ENCODE measurements around the gene PBRM1. TPM values are rescaled to one million over a fixed set of nuclear protein-coding genes. Genes with fewer than 3 reads are reported as not detected.

PBRM1 gene
- total RNA-seq, 1 donor = 100 TPM

DNA sequence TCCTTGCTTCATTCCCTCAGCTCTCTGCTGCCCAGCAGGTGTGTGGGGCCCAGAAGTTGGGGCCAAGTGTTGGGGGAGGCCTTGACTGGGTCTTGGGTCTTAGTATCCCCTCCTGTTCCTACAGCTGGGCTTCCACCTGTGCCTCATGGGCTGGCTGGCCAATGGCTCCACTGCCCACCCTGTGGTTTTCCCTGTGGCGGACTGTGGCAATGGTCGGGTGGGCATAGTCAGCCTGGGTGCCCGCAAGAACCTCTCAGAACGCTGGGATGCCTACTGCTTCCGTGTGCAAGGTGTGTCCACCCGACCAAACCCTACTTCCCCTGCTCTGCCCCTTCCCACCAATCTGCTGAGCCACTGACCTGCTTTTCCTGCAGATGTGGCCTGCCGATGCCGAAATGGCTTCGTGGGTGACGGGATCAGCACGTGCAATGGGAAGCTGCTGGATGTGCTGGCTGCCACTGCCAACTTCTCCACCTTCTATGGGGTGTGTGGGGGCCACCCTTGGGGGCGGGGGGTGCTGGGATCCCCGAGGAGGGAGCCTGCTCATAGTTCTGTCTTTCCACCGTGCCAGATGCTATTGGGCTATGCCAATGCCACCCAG, 163.0 kb downstream of the PBRM1 start:
- no peak overlapping the region for H2AFZ ChIP-seq (ENCODE audit: low read length)
- peak overlapping the region; percentile 24 for H3K27ac ChIP-seq (ENCODE audit: low read depth, low read length)
- no peak overlapping the region for H3K4me3 ChIP-seq (ENCODE audit: insufficient read depth, low read length)
- H3K27me3 ChIP-seq (ENCODE audit: insufficient read depth, low read length) = no peaks in the 10 kb centered on the region
- peaks cover 3% of the 10 kb centered on the region for H3K4me1 ChIP-seq (ENCODE audit: insufficient read depth, low read length)
- peaks cover 30% of the 10 kb centered on the region for H3K36me3 ChIP-seq (ENCODE audit: insufficient read depth, low read length)
- no peak overlapping the region for H3K4me2 ChIP-seq (ENCODE audit: insufficient read depth, low read length)
- no peaks in the 10 kb centered on the region for H3K9me3 ChIP-seq (ENCODE audit: low read depth, low read length)
- DNase-seq (ENCODE audit: insufficient read length, low spot score, missing footprints) = peak; percentile 83
- H4K20me1 ChIP-seq (ENCODE audit: insufficient read depth, low read length) = peaks cover 3% of the 10 kb centered on the region
- TF ChIP-seq, protein P1, sequence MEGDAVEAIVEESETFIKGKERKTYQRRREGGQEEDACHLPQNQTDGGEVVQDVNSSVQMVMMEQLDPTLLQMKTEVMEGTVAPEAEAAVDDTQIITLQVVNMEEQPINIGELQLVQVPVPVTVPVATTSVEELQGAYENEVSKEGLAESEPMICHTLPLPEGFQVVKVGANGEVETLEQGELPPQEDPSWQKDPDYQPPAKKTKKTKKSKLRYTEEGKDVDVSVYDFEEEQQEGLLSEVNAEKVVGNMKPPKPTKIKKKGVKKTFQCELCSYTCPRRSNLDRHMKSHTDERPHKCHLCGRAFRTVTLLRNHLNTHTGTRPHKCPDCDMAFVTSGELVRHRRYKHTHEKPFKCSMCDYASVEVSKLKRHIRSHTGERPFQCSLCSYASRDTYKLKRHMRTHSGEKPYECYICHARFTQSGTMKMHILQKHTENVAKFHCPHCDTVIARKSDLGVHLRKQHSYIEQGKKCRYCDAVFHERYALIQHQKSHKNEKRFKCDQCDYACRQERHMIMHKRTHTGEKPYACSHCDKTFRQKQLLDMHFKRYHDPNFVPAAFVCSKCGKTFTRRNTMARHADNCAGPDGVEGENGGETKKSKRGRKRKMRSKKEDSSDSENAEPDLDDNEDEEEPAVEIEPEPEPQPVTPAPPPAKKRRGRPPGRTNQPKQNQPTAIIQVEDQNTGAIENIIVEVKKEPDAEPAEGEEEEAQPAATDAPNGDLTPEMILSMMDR (IDR thresholded peaks at IDR 0.05; ENCODE audit: extremely low read depth, low read depth, low read length) = no peak
- H3K79me2 ChIP-seq (ENCODE audit: insufficient read depth, low read length) = no peaks in the 10 kb centered on the region

DNA sequence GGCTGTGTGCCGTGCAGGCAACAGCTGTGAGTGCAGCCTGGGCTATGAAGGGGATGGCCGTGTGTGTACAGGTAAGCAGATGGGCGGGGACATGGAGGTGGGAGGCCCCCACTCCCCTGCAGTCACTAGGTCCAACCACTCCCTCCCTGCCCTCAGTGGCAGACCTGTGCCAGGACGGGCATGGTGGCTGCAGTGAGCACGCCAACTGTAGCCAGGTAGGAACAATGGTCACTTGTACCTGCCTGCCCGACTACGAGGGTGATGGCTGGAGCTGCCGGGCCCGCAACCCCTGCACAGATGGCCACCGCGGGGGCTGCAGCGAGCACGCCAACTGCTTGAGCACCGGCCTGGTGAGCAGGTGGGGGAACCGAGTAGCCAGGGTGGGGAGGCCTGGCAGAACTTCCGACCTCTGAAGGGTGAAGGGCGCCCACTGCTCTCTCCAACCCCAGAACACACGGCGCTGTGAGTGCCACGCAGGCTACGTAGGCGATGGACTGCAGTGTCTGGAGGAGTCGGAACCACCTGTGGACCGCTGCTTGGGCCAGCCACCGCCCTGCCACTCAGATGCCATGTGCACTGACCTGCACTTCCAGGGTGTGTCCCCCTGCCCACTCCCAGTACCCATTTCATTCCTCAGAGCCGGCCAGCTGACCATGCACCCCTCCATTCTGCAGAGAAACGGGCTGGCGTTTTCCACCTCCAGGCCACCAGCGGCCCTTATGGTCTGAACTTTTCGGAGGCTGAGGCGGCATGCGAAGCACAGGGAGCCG, 163.6 kb downstream of the PBRM1 start:
- Histone ChIP-seq H3K36me3 (ENCODE audit: insufficient read depth, low read length) (peaks cover 24% of the 10 kb centered on the region), H3K27me3 (ENCODE audit: insufficient read depth, low read length) (no peaks in the 10 kb centered on the region), H3K9me3 (ENCODE audit: low read depth, low read length) (no peaks in the 10 kb centered on the region), H3K4me2 (ENCODE audit: insufficient read depth, low read length) (no peak overlapping the region), H3K79me2 (ENCODE audit: insufficient read depth, low read length) (no peaks in the 10 kb centered on the region), H4K20me1 (ENCODE audit: insufficient read depth, low read length) (peaks cover 3% of the 10 kb centered on the region), H2AFZ (ENCODE audit: low read length) (no peak overlapping the region), H3K4me1 (ENCODE audit: insufficient read depth, low read length) (peaks cover 3% of the 10 kb centered on the region), H3K27ac (ENCODE audit: low read depth, low read length) (no peak overlapping the region), H3K4me3 (ENCODE audit: insufficient read depth, low read length) (no peak overlapping the region)
- DNase-seq (ENCODE audit: insufficient read length, low spot score, missing footprints) = peak; percentile 79
- TF ChIP-seq, protein P1 (IDR thresholded peaks at IDR 0.05; ENCODE audit: extremely low read depth, low read depth, low read length) = no peak

DNA sequence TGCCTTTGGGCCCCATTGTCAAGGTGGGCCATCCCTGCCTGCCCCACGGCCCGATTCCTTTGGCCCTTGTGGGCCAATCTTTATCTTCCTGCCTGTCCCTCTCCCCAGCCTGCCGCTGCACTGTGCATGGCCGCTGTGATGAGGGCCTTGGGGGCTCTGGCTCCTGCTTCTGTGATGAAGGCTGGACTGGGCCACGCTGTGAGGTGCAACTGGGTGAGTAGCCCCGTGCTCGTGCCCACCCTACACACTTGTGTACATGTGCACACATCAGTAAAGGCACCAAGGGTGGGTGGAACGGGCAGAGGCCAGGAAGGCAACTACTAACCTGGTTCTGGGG, 164.3 kb downstream of the PBRM1 start:
- DNase-seq (ENCODE audit: insufficient read length, low spot score, missing footprints) = no peak
- no peaks in the 10 kb centered on the region for H3K79me2 ChIP-seq (ENCODE audit: insufficient read depth, low read length)
- no peaks in the 10 kb centered on the region for H3K4me1 ChIP-seq (ENCODE audit: insufficient read depth, low read length)
- H3K9me3 ChIP-seq (ENCODE audit: low read depth, low read length) = no peaks in the 10 kb centered on the region
- peaks cover 3% of the 10 kb centered on the region for H4K20me1 ChIP-seq (ENCODE audit: insufficient read depth, low read length)
- H3K27me3 ChIP-seq (ENCODE audit: insufficient read depth, low read length) = no peaks in the 10 kb centered on the region
- TF ChIP-seq, protein P1 (IDR thresholded peaks at IDR 0.05; ENCODE audit: extremely low read depth, low read depth, low read length) = no peak
- H2AFZ ChIP-seq (ENCODE audit: low read length) = no peak overlapping the region
- no peak overlapping the region for H3K4me2 ChIP-seq (ENCODE audit: insufficient read depth, low read length)
- no peak overlapping the region for H3K4me3 ChIP-seq (ENCODE audit: insufficient read depth, low read length)
- H3K36me3 ChIP-seq (ENCODE audit: insufficient read depth, low read length) = peaks cover 18% of the 10 kb centered on the region
- H3K27ac ChIP-seq (ENCODE audit: low read depth, low read length) = no peak overlapping the region

DNA sequence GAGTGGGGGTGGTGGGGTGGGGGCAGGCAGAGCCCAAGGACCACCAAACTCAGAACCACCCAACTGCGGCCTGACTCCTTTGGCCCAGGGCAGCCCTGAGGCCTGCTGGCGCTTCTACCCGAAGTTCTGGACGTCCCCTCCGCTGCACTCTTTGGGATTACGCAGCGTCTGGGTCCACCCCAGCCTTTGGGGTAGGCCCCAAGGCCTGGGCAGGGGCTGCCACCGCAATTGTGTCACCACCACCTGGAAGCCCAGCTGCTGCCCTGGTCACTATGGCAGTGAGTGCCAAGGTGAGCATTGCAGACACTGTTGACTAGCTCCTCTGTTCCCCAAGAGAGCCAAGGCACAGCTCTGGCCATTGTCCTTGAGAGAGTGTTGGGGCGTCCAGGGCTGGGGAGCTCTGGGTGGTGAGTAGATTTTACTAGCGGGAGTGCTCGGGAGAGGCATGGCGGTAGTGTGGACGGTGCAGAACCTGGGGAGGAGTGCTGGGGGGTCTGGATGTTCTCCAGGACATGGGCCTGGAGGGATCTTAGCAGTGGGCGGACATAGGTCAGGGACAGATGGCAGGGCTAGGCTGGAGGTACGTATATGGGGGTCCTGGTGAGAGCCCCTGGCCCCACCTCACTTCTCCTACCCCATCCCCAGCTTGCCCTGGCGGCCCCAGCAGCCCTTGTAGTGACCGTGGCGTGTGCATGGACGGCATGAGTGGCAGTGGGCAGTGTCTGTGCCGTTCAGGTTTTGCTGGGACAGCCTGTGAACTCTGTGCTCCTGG, 164.8 kb downstream of the PBRM1 start:
- Histone ChIP-seq H3K4me2 (ENCODE audit: insufficient read depth, low read length) (no peak overlapping the region), H3K4me3 (ENCODE audit: insufficient read depth, low read length) (no peak overlapping the region), H4K20me1 (ENCODE audit: insufficient read depth, low read length) (peaks cover 3% of the 10 kb centered on the region), H3K27ac (ENCODE audit: low read depth, low read length) (no peak overlapping the region), H3K4me1 (ENCODE audit: insufficient read depth, low read length) (no peaks in the 10 kb centered on the region), H2AFZ (ENCODE audit: low read length) (no peak overlapping the region), H3K27me3 (ENCODE audit: insufficient read depth, low read length) (no peaks in the 10 kb centered on the region), H3K9me3 (ENCODE audit: low read depth, low read length) (no peaks in the 10 kb centered on the region), H3K79me2 (ENCODE audit: insufficient read depth, low read length) (no peaks in the 10 kb centered on the region), H3K36me3 (ENCODE audit: insufficient read depth, low read length) (peaks cover 18% of the 10 kb centered on the region)
- TF ChIP-seq, protein P1 (IDR thresholded peaks at IDR 0.05; ENCODE audit: extremely low read depth, low read depth, low read length) = no peak
- peak; percentile 92 for DNase-seq (ENCODE audit: insufficient read length, low spot score, missing footprints)

All from osteoblast (primary cell).